Thoracic aorta (tissue), 2 donors: Measurements from ENCODE around the gene BANF2. TPM values are rescaled to one million over a fixed set of nuclear protein-coding genes. Genes with fewer than 3 reads are reported as not detected.
A peak's percentile ranks its signal among the peaks of the same experiment; 100 is the strongest.

Source experiments
- ATAC-seq: fragments of 150-250 bp; one replicate; pipeline ENCODE4 v1.8.0; 2017; ENCODE audit warnings: low read depth; ENCODE audit not compliant: insufficient number of reproducible peaks, low FRiP score
- DNase-seq: peaks from one replicate; pipeline ENCODE4 v3.0.0-alpha.2; 2020; ENCODE audit warnings: low spot score
- H3K27ac ChIP-seq, 2 donors: fragments of 200-600 bp; sonication (generic); 1 replicate in 1 of 2; 2 replicates in 1 of 2; pipeline ENCODE4 v1.5.1; 2016; ENCODE audit warnings: mild to moderate bottlenecking in 2 of 2, moderate library complexity in 2 of 2
- H3K27me3 ChIP-seq: fragments of 200-600 bp; sonication (generic); replicated peaks from 2 replicates; pipeline ENCODE4 v1.6.0; 2016; ENCODE audit warnings: mild to moderate bottlenecking; ENCODE audit not compliant: insufficient read depth
- H3K36me3 ChIP-seq: fragments of 200-600 bp; sonication (generic); one replicate; pipeline ENCODE4 v1.5.1; 2016
- H3K4me1 ChIP-seq, 2 donors: fragments of 200-600 bp; sonication (generic); 1 replicate in 1 of 2; 2 replicates in 1 of 2; pipeline versions ENCODE4 v1.5.1 to v1.6.0; 2016; ENCODE audit warnings: low read depth in 2 of 2, mild to moderate bottlenecking in 1 of 2; ENCODE audit not compliant: control insufficient read depth in 1 of 2
- H3K4me3 ChIP-seq: fragments of 200-600 bp; sonication (generic); 2 replicates; pipeline ENCODE4 v1.5.1; 2016; ENCODE audit warnings: mild to moderate bottlenecking
- H3K9me3 ChIP-seq: fragments of 200-600 bp; sonication (generic); 2 replicates; pipeline ENCODE4 v1.5.1; 2016
- total RNA-seq, 2 donors: library from RNA; depleted of rRNA; stranded (reverse); fragments of >200 nt; gene quantifications; one replicate each; pipeline versions ENCODE4 v1.1.0 to v1.2.3, GENCODE V29; 2016
- TF ChIP-seq, protein P1 (sequence below): fragments of 200-600 bp; sonication (generic); IDR thresholded peaks from one replicate; pipeline ENCODE4 v1.5.1; 2019; ENCODE audit warnings: antibody characterized with exemption

Gene BANF2
- total RNA-seq, 2 donors from 2014 or later, result not detected

DNA sequence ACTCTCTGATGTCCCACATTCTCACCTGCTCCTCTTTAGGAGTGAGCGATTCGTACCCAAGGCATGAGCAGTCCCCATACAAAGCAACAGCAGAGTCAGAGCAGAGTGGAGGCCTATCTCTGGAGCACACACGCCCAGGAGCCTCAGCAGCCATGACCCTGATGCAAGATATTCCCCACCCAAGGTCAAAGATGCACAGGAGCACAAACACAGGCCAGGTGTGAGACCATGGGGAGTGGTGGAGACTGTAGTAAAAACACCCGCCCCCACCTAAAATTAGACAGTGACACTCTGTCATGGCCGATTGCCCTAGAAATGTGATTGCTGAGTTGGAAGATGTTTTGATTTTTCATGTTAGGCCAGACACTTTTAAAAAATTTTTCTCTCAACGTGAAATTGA, 39.1 kb upstream of the BANF2 start:
- TF ChIP-seq, protein P1, sequence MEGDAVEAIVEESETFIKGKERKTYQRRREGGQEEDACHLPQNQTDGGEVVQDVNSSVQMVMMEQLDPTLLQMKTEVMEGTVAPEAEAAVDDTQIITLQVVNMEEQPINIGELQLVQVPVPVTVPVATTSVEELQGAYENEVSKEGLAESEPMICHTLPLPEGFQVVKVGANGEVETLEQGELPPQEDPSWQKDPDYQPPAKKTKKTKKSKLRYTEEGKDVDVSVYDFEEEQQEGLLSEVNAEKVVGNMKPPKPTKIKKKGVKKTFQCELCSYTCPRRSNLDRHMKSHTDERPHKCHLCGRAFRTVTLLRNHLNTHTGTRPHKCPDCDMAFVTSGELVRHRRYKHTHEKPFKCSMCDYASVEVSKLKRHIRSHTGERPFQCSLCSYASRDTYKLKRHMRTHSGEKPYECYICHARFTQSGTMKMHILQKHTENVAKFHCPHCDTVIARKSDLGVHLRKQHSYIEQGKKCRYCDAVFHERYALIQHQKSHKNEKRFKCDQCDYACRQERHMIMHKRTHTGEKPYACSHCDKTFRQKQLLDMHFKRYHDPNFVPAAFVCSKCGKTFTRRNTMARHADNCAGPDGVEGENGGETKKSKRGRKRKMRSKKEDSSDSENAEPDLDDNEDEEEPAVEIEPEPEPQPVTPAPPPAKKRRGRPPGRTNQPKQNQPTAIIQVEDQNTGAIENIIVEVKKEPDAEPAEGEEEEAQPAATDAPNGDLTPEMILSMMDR, result no peak
- Histone ChIP-seq H3K27ac (peak overlapping the region; percentile 40 to 60), H3K9me3 (no peaks in the 10 kb centered on the region), H3K4me1 (peaks cover 18 to 58% of the 10 kb centered on the region in 2 donors), H3K27me3 (no peaks in the 10 kb centered on the region), H3K4me3 (no peak overlapping the region), H3K36me3 (peaks cover 13% of the 10 kb centered on the region)
- no peak for ATAC-seq
- DNase-seq, result no peak

DNA sequence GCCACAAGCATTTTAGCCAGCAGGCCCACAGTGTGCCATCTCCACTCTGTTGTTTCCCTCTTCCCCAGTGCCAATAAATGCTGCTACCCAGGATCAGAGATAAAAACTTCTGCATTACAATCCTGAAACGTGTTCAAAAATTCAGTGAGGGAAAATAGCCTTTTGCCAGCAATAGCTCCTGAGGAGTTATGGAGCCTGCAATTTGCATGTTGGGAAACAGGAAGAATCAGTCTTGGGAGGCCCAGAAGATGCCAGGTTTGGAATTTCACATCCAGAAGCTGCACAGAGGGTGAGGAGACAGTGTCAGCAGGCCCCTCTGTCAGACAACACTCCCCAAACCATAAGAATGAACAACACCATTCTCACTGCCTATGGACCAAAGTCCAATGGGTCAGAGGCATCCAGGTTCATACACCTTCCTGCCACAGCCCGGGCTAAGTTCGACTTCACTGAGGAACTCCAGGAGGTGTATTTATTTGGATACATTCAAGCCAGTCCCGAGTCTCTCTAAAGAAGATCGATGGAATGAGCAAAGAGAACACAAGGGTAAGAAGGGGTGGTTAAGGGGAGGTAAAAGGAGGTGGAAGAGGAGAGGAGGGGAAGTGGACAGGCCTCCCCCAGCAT, 38.5 kb upstream of the BANF2 start:
- no peak for ATAC-seq
- no peak for DNase-seq
- Histone ChIP-seq H3K9me3 (no peaks in the 10 kb centered on the region), H3K27ac (peak overlapping the region; percentile 40 to 60), H3K4me1 (peaks cover 23 to 60% of the 10 kb centered on the region in 2 donors), H3K36me3 (peaks cover 13% of the 10 kb centered on the region), H3K4me3 (no peak overlapping the region), H3K27me3 (no peaks in the 10 kb centered on the region)
- TF ChIP-seq, protein P1, result no peak

DNA sequence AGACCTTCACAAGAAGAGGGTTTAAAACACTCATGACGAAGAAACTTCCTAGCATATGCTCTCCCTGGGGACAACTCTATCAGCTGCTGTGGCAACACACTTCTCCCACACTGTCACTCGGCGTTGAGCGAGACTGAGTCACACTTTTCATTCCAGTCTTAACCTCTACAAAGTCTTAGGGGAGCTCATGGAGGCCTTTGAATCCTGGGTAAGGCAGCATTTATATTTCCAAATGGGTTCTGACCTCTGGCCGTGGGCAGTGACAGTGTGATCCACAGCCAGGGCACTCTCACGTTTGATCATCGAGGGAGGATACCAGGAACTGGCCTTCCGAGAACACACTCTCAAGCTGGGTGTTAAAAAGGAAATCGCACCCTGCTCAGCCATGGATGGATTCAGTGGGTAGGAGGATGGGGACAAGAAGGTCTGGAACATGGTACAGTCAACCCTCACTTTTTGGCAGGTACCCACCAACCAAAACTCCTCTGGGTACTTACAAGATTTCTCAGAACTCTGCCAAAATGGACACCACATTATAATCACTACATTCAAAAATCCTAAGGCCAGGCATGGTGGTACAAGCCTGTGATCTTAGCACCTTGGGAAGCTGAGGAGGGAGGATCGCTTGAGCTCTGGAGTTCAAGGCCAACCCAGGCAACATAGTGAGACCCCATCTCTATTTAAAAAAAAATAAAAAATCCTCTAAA, 37.3 kb upstream of the BANF2 start:
- Histone ChIP-seq H3K4me3 (no peak overlapping the region), H3K4me1 (peaks cover 27 to 62% of the 10 kb centered on the region in 2 donors), H3K27me3 (no peaks in the 10 kb centered on the region), H3K27ac (no peak overlapping the region), H3K9me3 (no peaks in the 10 kb centered on the region), H3K36me3 (peaks cover 13% of the 10 kb centered on the region)
- TF ChIP-seq, protein P1, result no peak
- ATAC-seq, result no peak
- peak; percentile 40 for DNase-seq

DNA sequence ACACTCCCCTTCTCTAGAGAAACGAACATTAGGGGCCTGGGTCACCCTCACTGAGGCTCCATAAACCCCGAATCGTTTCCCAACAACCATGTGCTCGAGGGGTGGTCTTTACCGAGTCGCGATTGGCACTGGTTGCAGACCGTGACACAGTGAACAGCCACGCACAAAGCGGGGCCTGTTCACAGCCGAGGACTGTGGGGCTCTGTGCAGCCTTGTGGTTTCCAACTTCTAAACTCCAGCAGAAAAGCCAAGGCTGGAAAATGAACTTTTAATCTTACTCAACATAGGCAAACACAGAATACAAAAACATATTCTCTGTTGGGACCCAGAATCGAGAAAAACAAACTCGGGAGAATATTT, 36.7 kb upstream of the BANF2 start:
- DNase-seq, result no peak
- H3K4me1 ChIP-seq, result peaks cover 27 to 59% of the 10 kb centered on the region in 2 donors
- no peak overlapping the region for H3K27ac ChIP-seq
- H3K4me3 ChIP-seq, result no peak overlapping the region
- no peak for ATAC-seq
- H3K9me3 ChIP-seq, result no peaks in the 10 kb centered on the region
- peaks cover 10% of the 10 kb centered on the region for H3K36me3 ChIP-seq
- TF ChIP-seq, protein P1, result no peak
- H3K27me3 ChIP-seq, result no peaks in the 10 kb centered on the region

DNA sequence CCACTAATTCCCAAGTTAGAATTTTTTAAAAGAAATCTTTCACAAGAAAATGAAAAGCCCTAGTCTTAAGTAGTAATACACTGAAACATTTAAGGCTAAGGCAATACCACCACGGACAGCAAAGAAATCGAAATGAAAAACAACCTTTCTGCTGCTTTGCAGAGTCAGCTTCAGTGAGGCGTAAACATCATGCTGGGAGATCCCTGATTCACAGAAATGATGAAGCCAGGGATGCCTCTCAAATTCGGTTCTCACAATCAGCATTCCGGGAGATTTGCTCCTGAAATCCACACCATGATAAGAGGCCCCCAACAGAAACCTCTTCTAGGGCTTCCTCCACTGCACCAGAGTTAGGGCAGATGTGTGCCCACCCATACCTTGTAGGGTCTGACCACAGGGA, 36.3 kb upstream of the BANF2 start:
- H3K27ac ChIP-seq, result no peak overlapping the region
- no peaks in the 10 kb centered on the region for H3K9me3 ChIP-seq
- ATAC-seq (no peak), DNase-seq (no peak)
- TF ChIP-seq, protein P1, result no peak
- peaks cover 6% of the 10 kb centered on the region for H3K36me3 ChIP-seq
- H3K4me3 ChIP-seq, result no peak overlapping the region
- H3K4me1 ChIP-seq, result peaks cover 27 to 59% of the 10 kb centered on the region in 2 donors
- no peaks in the 10 kb centered on the region for H3K27me3 ChIP-seq
